GM18873 (cell line): ENCODE measurements around the gene PARP12.
"Not testable (repeated sequence)": the region's sequence is repeated elsewhere in the genome, so short reads cannot be mapped to it uniquely, and the experiment has no call there.

ENCODE experiments used
- ATAC-seq: cut with Tn5 transposase; IDR thresholded peaks from one replicate; pipeline ENCODE4 v1.9.1; 2021; ENCODE audit warnings: mild to moderate bottlenecking, moderate library complexity, moderate number of reproducible peaks; ENCODE audit not compliant: unreplicated experiment, low FRiP score

The PARP12 gene

GRCh38 chr7:140062528-140063299, at the start of gene PARP12:
Gene PARP12, minus strand, starts transcription at chr7:140062951. Its CDS starts 104 bp downstream, at chr7:140062847.
- peak; percentile 77 for ATAC-seq

GRCh38 chr7:140108777-140109176, 46.0 kb upstream of the PARP12 start:
- ATAC-seq, result not testable (repeated sequence)

- no peak for ATAC-seq
Observed at GRCh38 chr7:140096459-140096858, 33.7 kb upstream of the PARP12 start.

GRCh38 chr7:140093375-140093774, 30.6 kb upstream of the PARP12 start:
- ATAC-seq, result no peak

- ATAC-seq, result no peak
Observed at GRCh38 chr7:140085447-140085846, 22.7 kb upstream of the PARP12 start.

- ATAC-seq, result peak; percentile 88
Observed at GRCh38 chr7:140084972-140085371, 22.2 kb upstream of the PARP12 start.

GRCh38 chr7:140084142-140084655, 21.4 kb upstream of the PARP12 start:
- no peak for ATAC-seq

- no peak for ATAC-seq
Observed at GRCh38 chr7:140082770-140083169, 20.0 kb upstream of the PARP12 start.

- ATAC-seq, result no peak
Observed at GRCh38 chr7:140081774-140082425, 19.1 kb upstream of the PARP12 start.

- ATAC-seq, result no peak
Observed at GRCh38 chr7:140080919-140081318, 18.2 kb upstream of the PARP12 start.

- no peak for ATAC-seq
Observed at GRCh38 chr7:140079121-140079536, 16.4 kb upstream of the PARP12 start.

GRCh38 chr7:140078392-140078791, 15.6 kb upstream of the PARP12 start:
- ATAC-seq, result no peak

GRCh38 chr7:140074780-140075179, 12.0 kb upstream of the PARP12 start:
- no peak for ATAC-seq

GRCh38 chr7:140070546-140070945, 7.8 kb upstream of the PARP12 start:
- no peak for ATAC-seq

- no peak for ATAC-seq
Observed at GRCh38 chr7:140069298-140069949, 6.7 kb upstream of the PARP12 start.

GRCh38 chr7:140068033-140068432, 5.3 kb upstream of the PARP12 start:
- no peak for ATAC-seq

GRCh38 chr7:140067052-140067451, 4.3 kb upstream of the PARP12 start:
- ATAC-seq, result no peak

GRCh38 chr7:140062118-140062527, 628 bp downstream of the PARP12 start:
- ATAC-seq, result no peak

GRCh38 chr7:140061607-140061930, 1.2 kb downstream of the PARP12 start:
- no peak for ATAC-seq

- no peak for ATAC-seq
Observed at GRCh38 chr7:140060788-140061606, 1.8 kb downstream of the PARP12 start.
